Renal cortical epithelial cell (primary cell): ENCODE data around the gene DPT. TPM values are rescaled to one million over a fixed set of nuclear protein-coding genes. Genes with fewer than 3 reads are reported as not detected.

ENCODE experiments used
- DNase-seq: peaks from one replicate; pipeline ENCODE4 v3.0.0-alpha.2; 2011; ENCODE audit warnings: low read depth
- total RNA-seq: library from RNA; depleted of rRNA; stranded (reverse); fragments of >200 nt; gene quantifications from 2 replicates; pipeline ENCODE4 v1.2.3, GENCODE V29; 2014

Gene DPT
- total RNA-seq, 1 donor from 2014 or later: not detected

- DNase-seq: no peak
Measured at GRCh38 chr1:168664069-168664834, 64.8 kb downstream of the DPT start.

GRCh38 chr1:168656485-168656884, 72.5 kb downstream of the DPT start:
- no peak for DNase-seq

GRCh38 chr1:168654198-168654915, 74.6 kb downstream of the DPT start:
- no peak for DNase-seq

GRCh38 chr1:168653567-168653966, 75.4 kb downstream of the DPT start:
- peak; percentile 17 for DNase-seq

GRCh38 chr1:168645721-168646120, 83.3 kb downstream of the DPT start:
- DNase-seq: no peak

Other genes starting within 250 kb of the DPT start
- not detected in 2 replicates for gene XCL2, start 185.2 kb downstream of the DPT start, total RNA-seq
- not detected in 2 replicates for gene XCL1, start 152.6 kb downstream of the DPT start, total RNA-seq